HG02623 (cell line): ENCODE measurements around the gene PTPRT.

ENCODE experiments used
- ATAC-seq: cut with Tn5 transposase; IDR thresholded peaks from one replicate; pipeline ENCODE4 v1.9.1; 2021; ENCODE audit warnings: moderate library complexity; ENCODE audit not compliant: unreplicated experiment

Gene PTPRT

GRCh38 chr20:42161228-42161829 is 1028.4 kb downstream of the PTPRT start:
- no peak for ATAC-seq

DNA sequence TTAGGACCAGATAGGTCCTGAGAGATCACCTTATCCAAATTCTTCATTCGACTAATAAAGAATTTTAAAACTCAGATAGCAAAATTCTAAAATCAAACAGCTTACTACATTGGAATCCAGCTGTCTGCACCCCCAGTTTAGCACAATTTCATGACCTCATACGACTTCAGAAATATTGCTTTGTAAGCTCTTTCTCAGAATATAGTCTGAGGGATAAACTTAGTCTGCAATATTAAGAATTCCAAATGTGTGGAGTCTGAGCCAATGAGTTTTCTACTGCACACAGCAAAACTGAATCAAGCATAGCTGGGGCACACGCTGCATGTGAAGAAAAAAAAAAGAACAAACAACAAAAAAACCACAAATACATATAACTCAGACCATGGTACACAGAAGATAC is 1029.9 kb downstream of the PTPRT start:
- no peak for ATAC-seq

DNA sequence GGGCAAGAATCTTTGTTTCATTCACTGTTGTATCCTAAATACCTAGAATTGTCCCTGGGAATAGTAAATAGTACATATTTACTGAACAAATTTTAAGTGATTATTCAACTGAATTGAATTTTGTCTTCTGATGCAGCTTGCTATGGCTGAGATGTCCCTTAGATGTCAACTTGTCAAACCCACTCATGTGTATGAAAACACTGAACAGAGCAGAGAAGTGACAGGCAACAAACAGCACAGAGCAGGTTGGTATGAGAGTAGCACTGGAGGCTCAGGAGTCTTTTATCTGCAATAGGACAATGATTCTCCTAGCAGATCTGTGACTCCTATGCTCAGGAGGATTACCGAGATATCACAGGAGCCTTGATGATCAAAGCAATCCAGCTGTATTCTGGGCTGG is 1031.4 kb downstream of the PTPRT start:
- ATAC-seq = no peak

DNA sequence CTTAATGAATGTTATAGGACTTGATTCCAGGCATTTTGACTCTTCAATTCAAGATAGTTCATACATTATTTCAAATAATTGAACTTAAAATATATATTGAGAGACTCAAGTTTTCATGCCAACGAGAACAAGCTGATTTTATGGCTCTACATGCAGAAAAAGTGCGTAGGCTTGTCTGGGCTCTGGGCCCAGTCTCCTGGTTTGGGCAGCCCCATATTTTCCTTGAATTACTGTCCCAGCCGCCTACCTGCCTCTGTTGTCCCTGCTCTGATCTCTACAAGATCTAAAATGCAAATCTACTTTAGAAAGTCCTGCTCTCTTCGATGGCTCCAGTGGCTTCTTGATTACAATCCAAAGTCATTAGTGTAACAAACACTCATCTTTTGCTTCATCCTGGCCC is 1034.1 kb downstream of the PTPRT start:
- ATAC-seq = no peak

GRCh38 chr20:42152575-42152974 is 1037.1 kb downstream of the PTPRT start:
- ATAC-seq = no peak

DNA sequence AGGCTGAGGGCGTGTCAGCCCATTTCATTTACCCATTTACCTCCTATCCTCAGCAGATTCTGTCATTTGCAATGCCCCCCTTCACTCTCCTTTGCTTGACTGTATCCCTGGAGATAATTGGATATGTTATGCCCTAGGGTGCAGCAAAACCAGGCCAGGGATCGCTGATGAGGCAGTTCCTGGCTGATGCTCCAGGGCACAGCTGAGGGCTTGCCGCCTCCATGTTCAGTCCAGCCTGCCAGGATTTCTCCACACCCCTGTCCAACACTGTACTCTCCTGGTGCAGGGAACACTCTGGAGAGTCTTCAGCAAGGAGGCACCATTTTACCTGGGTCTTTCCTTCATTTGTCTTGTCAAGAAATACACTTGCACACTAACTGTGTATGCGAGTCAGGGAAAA is 1039.5 kb downstream of the PTPRT start:
- no peak for ATAC-seq

DNA sequence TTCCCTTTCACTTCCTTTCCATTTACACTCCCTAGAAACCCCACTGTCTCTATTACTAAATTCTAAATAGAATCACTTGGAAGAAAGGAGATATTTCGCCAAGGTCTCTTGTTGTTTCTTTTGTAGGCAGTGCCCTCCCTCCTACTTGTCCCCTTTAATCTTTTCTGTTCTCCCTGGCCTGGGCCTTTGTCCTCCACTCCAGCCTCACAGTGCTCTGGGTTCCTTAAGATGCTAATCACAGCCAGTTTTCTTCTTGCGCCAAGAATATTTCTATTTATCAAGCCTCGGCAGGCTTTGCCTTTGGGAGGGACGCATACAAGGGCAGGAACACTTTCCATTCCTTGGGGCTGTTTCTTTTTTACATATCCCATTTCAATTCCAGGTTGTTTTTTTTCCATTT is 1051.0 kb downstream of the PTPRT start:
- no peak for ATAC-seq

DNA sequence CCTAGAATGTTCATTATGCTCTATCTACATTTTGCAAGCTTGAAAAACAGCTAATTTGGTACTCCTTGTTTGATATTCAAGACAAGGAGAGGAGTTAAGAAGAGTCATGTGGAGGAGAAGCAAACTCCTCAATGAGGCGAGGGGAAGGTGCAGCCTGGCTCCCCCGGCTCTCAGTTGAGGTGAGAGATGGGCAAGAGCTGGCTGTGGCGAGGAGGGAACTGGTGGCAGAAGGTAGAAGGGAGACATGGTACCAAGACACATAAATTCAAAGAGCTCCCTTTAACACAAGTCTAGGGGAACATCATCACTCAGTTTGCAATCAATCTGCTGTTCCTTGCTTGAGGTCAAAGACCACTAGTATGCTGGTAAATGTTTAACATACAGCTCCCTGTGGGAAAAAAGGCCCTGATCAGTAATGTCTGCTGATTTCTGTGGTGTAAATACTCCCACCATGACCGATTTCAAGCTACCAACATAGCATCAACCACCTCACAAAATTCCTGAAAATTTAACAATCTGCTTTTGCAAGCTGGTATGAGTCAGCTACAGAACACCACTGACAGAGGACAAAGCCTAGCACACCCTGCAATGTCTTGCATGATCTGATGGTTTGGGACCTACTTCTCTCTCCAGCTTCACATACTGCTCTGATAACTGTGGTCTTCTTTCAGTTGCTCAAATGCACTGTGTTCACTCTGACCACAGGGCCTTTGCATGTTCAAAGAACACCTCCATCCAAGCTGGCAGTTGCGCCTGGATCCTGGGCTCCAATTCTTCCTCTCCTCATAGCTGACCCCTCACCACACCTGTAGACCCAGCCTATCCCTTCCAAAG is 1055.2 kb downstream of the PTPRT start:
- ATAC-seq = no peak

DNA sequence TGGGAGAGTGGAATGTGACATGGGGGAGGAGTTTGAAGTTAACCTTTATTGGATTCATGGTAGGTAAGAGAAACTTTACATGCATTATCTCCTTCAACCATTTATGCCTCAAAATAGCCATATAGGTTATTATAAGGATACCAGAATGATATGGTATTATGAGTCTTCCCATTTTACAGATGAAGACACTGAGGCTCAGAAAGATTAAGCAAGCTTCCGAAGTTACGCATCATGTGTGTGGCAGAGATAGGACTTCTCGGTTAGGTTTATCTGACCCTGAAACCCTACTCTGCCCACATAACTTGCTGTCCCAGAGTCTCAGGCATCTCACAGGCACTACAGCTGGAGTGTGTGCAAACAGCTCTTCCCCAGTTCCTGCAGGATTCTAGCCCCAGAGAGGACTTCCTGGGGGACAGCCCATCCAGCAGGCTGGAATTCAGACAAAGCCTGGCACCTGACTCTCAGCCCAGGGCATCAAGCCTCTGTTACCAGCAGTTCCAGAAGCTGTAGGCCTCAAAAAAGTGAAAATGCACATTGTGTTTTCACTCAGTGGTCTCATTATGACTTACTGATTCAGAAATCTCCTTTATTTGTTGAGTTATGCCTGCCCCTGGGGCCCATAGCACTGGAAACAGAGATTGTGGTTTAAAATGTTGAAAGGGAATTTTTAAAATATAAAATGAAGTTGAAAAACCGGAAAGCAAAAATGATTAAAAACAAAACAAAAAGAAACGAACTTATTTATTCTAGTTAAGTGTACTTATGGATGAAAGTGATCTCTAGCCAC is 1058.7 kb downstream of the PTPRT start:
- ATAC-seq = no peak

- ATAC-seq = no peak
Measured at GRCh38 chr20:42125426-42125825, 1064.3 kb downstream of the PTPRT start.

- ATAC-seq = no peak
Measured at GRCh38 chr20:42123981-42124473, 1065.7 kb downstream of the PTPRT start.

- ATAC-seq = no peak
Measured at GRCh38 chr20:42118409-42119125, 1071.1 kb downstream of the PTPRT start.

DNA sequence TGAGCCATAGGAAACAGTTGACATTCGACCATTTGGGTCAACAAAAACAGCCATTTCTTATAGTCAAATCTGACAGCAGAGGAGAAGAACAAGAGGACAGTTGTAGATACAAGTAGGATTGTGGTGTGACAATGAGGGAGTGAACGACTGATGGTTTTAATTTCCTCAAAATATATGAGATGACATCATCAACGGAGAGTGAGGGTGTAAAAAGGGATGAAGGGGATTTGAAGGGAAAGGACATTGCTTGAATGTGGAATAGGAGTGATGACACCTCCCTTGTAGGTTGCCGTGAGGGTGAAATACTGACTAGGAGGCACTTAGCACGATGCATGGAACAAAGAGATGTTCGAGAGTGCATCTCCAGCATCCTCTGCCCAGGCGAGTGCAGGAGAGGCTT is 1071.7 kb downstream of the PTPRT start:
- ATAC-seq = no peak

- ATAC-seq = no peak
Measured at GRCh38 chr20:42113236-42113635, 1076.5 kb downstream of the PTPRT start.

DNA sequence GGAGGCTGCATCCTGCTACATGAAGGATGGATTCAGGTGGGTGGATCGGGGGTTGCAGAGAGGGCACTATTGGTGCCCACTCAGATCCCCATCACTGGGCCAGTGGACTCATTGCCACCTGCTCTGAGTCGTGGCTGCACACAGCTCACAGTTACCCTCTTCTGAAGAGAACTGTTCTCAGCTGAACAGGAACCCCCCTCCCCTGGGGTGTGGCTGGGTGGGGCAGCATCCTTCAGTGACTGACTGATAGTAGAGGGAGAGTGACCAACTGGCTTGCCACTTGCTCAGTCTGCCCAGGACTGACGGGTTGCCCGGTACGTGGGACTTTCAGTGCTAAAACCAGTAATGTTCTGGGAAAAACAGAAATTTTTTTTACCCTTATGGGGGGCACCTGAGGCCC is 1077.5 kb downstream of the PTPRT start:
- ATAC-seq = no peak

GRCh38 chr20:42111349-42111748 is 1078.4 kb downstream of the PTPRT start:
- ATAC-seq = no peak

DNA sequence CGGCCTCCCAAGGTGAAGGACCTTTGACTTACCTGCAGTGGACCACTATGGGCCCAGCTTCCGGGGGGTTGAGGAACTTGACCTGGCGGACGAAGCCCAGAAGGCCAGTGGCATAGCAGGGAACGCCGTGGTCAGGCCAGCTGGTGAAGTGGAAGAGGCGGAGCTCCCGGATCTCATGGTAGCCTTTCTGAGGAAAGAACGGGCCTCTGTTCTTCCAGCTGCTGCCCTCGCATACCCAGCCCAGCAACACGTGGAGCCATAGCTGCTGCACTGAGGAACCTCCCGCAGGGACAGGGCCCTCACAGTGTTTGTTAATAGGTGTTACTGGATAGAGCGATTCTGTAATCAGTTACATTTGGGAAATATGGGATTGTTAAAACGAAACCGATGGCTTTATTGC is 1079.4 kb downstream of the PTPRT start:
- no peak for ATAC-seq

- no peak for ATAC-seq
Measured at GRCh38 chr20:42102000-42102399, 1087.7 kb downstream of the PTPRT start.

- no peak for ATAC-seq
Measured at GRCh38 chr20:42100137-42100704, 1089.5 kb downstream of the PTPRT start.

DNA sequence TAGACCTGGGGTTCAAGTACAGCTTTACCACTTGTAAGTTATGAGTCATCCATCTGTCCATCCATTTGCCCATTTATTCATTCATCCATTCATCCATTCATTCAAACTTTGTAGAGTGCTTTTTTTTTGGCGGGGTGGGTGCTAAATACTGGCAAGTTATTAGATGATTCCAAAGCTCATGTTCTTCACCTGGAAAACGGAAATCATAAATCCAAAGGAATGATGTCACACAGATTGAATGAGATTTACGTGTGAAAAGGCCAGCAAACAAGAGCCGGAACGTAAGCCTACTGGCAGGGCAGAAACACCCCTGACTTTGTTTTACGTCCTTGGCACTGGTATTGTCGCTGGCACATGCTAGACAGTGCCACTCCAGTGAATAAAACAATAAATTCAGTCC is 1090.6 kb downstream of the PTPRT start:
- no peak for ATAC-seq

GRCh38 chr20:42098418-42098817 is 1091.3 kb downstream of the PTPRT start:
- ATAC-seq = no peak
